Hepatocyte (in vitro differentiated cells): ENCODE results near the gene FBXO2. TPM values are rescaled to one million over a fixed set of nuclear protein-coding genes. Genes with fewer than 3 reads are reported as not detected.

Experiments used
- DNase-seq: peaks from one replicate; pipeline ENCODE4 v3.0.0-alpha.2; 2016; ENCODE audit warnings: low spot score
- H2AFZ ChIP-seq: fragments of 200-600 bp; sonication (generic); 2 replicates; pipeline ENCODE4 v1.6.0; 2016; ENCODE audit warnings: antibody characterized with exemption, mild to moderate bottlenecking
- H3K27ac ChIP-seq: fragments of 200-600 bp; sonication (generic); 2 replicates; pipeline ENCODE4 v1.5.1; 2016; ENCODE audit warnings: mild to moderate bottlenecking
- H3K27me3 ChIP-seq: fragments of 200-600 bp; sonication (generic); 2 replicates; pipeline ENCODE4 v1.6.1; 2016
- H3K36me3 ChIP-seq: fragments of 200-600 bp; sonication (generic); replicated peaks from 2 replicates; pipeline ENCODE4 v1.5.1; 2016; ENCODE audit warnings: low read depth; ENCODE audit not compliant: insufficient read depth
- H3K4me1 ChIP-seq: fragments of 200-600 bp; sonication (generic); 2 replicates; pipeline ENCODE4 v1.5.1; 2016; ENCODE audit warnings: mild to moderate bottlenecking, moderate library complexity; ENCODE audit not compliant: insufficient read depth
- H3K4me2 ChIP-seq: fragments of 200-600 bp; sonication (generic); 2 replicates; pipeline ENCODE4 v1.6.0; 2016
- H3K4me3 ChIP-seq: fragments of 200-600 bp; sonication (generic); 2 replicates; pipeline ENCODE4 v1.5.1; 2016; ENCODE audit warnings: mild to moderate bottlenecking
- H3K79me2 ChIP-seq: fragments of 200-600 bp; sonication (generic); 2 replicates; pipeline ENCODE4 v1.6.0; 2017; ENCODE audit warnings: mild to moderate bottlenecking
- H3K9me2 ChIP-seq: fragments of 200-600 bp; sonication (generic); replicated peaks from 2 replicates; pipeline ENCODE4 v1.6.0; 2017; ENCODE audit warnings: mild to moderate bottlenecking; ENCODE audit not compliant: insufficient read depth
- H3K9me3 ChIP-seq: fragments of 200-600 bp; sonication (generic); 2 replicates; pipeline ENCODE4 v1.5.1; 2016; ENCODE audit warnings: low read depth, mild to moderate bottlenecking
- H4K20me1 ChIP-seq: fragments of 200-600 bp; sonication (generic); 2 replicates; pipeline ENCODE4 v1.6.0; 2016; ENCODE audit warnings: mild to moderate bottlenecking; ENCODE audit not compliant: insufficient read depth, poor library complexity, severe bottlenecking
- CTCF ChIP-seq: fragments of 200-600 bp; sonication (generic); IDR thresholded peaks from 2 replicates; pipeline ENCODE4 v1.5.1; 2016; ENCODE audit warnings: antibody characterized with exemption, mild to moderate bottlenecking; ENCODE audit not compliant: poor library complexity
- EZH2 ChIP-seq: fragments of 200-600 bp; sonication (generic); IDR thresholded peaks from 2 replicates; pipeline ENCODE4 v1.6.1; 2016; ENCODE audit warnings: antibody characterized with exemption, mild to moderate bottlenecking, borderline replicate concordance
- EZH2phosphoT487 ChIP-seq: fragments of 200-600 bp; sonication (generic); IDR thresholded peaks from one replicate; pipeline ENCODE4 v1.6.1; 2018; ENCODE audit warnings: antibody characterized with exemption, mild to moderate bottlenecking, low read depth, moderate library complexity; ENCODE audit not compliant: unreplicated experiment, severe bottlenecking
- WGBS: methylation state at CpG from one replicate; pipeline ENCODE4 v1.1.6; 2016; ENCODE audit warnings: low lambda C conversion rate; ENCODE audit errors: missing lambda C conversion rate; 5-methylcytosine and 5-hydroxymethylcytosine counted together
- polyA plus RNA-seq: library from polyadenylated mRNA; unstranded; fragments of >200 nt; fragmentation: Nextera tagmentation; extraction: Ambion mirVana; gene quantifications from 2 replicates; pipeline ENCODE4 v1.2.1, GENCODE V29; 2016
- total RNA-seq: library from RNA; depleted of rRNA; stranded (reverse); fragments of >200 nt; gene quantifications from 2 replicates; pipeline ENCODE4 v1.2.3, GENCODE V29; 2014

Gene FBXO2
- total and polyA plus RNA-seq, 2 experiments from 2014 or later = 134 to 339 TPM

- no peaks in the 10 kb centered on the region for H3K79me2 ChIP-seq
- H3K27ac ChIP-seq = no peak overlapping the region
- no peaks in the 10 kb centered on the region for H3K27me3 ChIP-seq
- H2AFZ ChIP-seq = no peak overlapping the region
- no peaks in the 10 kb centered on the region for H3K9me2 ChIP-seq
- H3K4me2 ChIP-seq = no peak overlapping the region
- no peaks in the 10 kb centered on the region for H3K36me3 ChIP-seq
- TF ChIP-seq EZH2phosphoT487 = no peak
- no peak for DNase-seq
- no peaks in the 10 kb centered on the region for H3K4me1 ChIP-seq
- 91% methylated on average over 16 of the region's 17 CpGs for WGBS
- H4K20me1 ChIP-seq = no peaks in the 10 kb centered on the region
- no peak overlapping the region for H3K4me3 ChIP-seq
- no peaks in the 10 kb centered on the region for H3K9me3 ChIP-seq
These were observed 6.9 kb upstream of the FBXO2 start for GRCh38 chr1:11661103-11661502.

- 97% methylated on average over 4 of the region's 4 CpGs for WGBS
- Histone ChIP-seq H3K4me1 (peaks cover 7% of the 10 kb centered on the region), H3K36me3 (no peaks in the 10 kb centered on the region), H3K79me2 (peaks cover 6% of the 10 kb centered on the region), H3K27me3 (no peaks in the 10 kb centered on the region), H3K9me3 (no peaks in the 10 kb centered on the region), H3K9me2 (no peaks in the 10 kb centered on the region), H3K4me3 (no peak overlapping the region), H3K27ac (no peak overlapping the region), H2AFZ (no peak overlapping the region), H4K20me1 (no peaks in the 10 kb centered on the region), H3K4me2 (no peak overlapping the region)
- DNase-seq = no peak
- TF ChIP-seq CTCF (no peak), EZH2 (no peak), EZH2phosphoT487 (no peak)
These were observed 5.5 kb upstream of the FBXO2 start for GRCh38 chr1:11659748-11660147.

- no peaks in the 10 kb centered on the region for H3K9me3 ChIP-seq
- no peaks in the 10 kb centered on the region for H3K9me2 ChIP-seq
- no peaks in the 10 kb centered on the region for H3K27me3 ChIP-seq
- no peak overlapping the region for H3K27ac ChIP-seq
- DNase-seq = no peak
- H3K79me2 ChIP-seq = peaks cover 6% of the 10 kb centered on the region
- WGBS = 94% methylated on average over 19 of the region's 23 CpGs
- H3K4me3 ChIP-seq = no peak overlapping the region
- H3K4me2 ChIP-seq = no peak overlapping the region
- H3K36me3 ChIP-seq = no peaks in the 10 kb centered on the region
- no peaks in the 10 kb centered on the region for H4K20me1 ChIP-seq
- TF ChIP-seq EZH2 (no peak), EZH2phosphoT487 (no peak), CTCF (no peak)
- peaks cover 7% of the 10 kb centered on the region for H3K4me1 ChIP-seq
- no peak overlapping the region for H2AFZ ChIP-seq
These were observed 4.3 kb upstream of the FBXO2 start for GRCh38 chr1:11658542-11658941.

- H3K27me3 ChIP-seq = no peaks in the 10 kb centered on the region
- H4K20me1 ChIP-seq = no peaks in the 10 kb centered on the region
- H3K4me2 ChIP-seq = no peak overlapping the region
- no peak for DNase-seq
- 91% methylated on average over 6 of the region's 6 CpGs for WGBS
- no peaks in the 10 kb centered on the region for H3K9me2 ChIP-seq
- H3K4me3 ChIP-seq = no peak overlapping the region
- no peak overlapping the region for H3K27ac ChIP-seq
- no peaks in the 10 kb centered on the region for H3K36me3 ChIP-seq
- no peak overlapping the region for H2AFZ ChIP-seq
- peaks cover 8% of the 10 kb centered on the region for H3K79me2 ChIP-seq
- no peak for TF ChIP-seq EZH2phosphoT487
- TF ChIP-seq CTCF = no peak
- TF ChIP-seq EZH2 = no peak
- H3K9me3 ChIP-seq = no peaks in the 10 kb centered on the region
- H3K4me1 ChIP-seq = peaks cover 7% of the 10 kb centered on the region
These were observed 3.4 kb upstream of the FBXO2 start for GRCh38 chr1:11657654-11658053.
